ENCODE data around the gene GOLGA8B.

Gene GOLGA8B

GRCh38 chr15:34618073-34618472, 34.6 kb upstream of the GOLGA8B start:
- Histone ChIP-seq H3K9ac (ENCODE audit: insufficient read length) (no peak overlapping the region), H3K36me3 (ENCODE audit: insufficient read depth, low read length) (no peaks in the 10 kb centered on the region)
- TF ChIP-seq POLR2AphosphoS5 (IDR thresholded peaks at IDR 0.05; ENCODE audit: borderline replicate concordance, low read depth, low read length) (no peak), FOXP2 (optimal IDR thresholded peaks at IDR 0.05; ENCODE audit: control extremely low read depth, extremely low read length, insufficient read depth) (no peak), EZH2 (IDR thresholded peaks at IDR 0.05) (no peak)

GRCh38 chr15:34616613-34617012, 33.2 kb upstream of the GOLGA8B start:
- no peak for DNase-seq (ENCODE audit: low read depth, low spot score)
- Histone ChIP-seq H3K27ac (no peak overlapping the region), H3K9me3 (ENCODE audit: low read depth, low read length) (no peaks in the 10 kb centered on the region), H3K4me3 (peak overlapping the region; percentile 29; the same call in 1 of the 2 replicates), H3K36me3 (ENCODE audit: insufficient read depth, low read length) (no peaks in the 10 kb centered on the region), H3K9ac (ENCODE audit: insufficient read length) (no peak overlapping the region)
- TF ChIP-seq POLR2AphosphoS5 (IDR thresholded peaks at IDR 0.05; ENCODE audit: borderline replicate concordance, low read depth, low read length) = no peak
- no peak for TF ChIP-seq EZH2 (IDR thresholded peaks at IDR 0.05)
- no peak for TF ChIP-seq FOXP2 (optimal IDR thresholded peaks at IDR 0.05; ENCODE audit: control extremely low read depth, extremely low read length, insufficient read depth)

More at GRCh38 chr15:34618073-34618472, 34.6 kb upstream of the GOLGA8B start:
- Histone ChIP-seq H3K9me3 (ENCODE audit: low read depth, low read length) (no peaks in the 10 kb centered on the region), H3K4me3 (no peak overlapping the region), H3K27ac (no peak overlapping the region)
- DNase-seq (ENCODE audit: low read depth, low spot score) = no peak

GRCh38 chr15:34613997-34614396, 30.5 kb upstream of the GOLGA8B start:
- no peak overlapping the region for H3K27ac ChIP-seq
- H3K9me3 ChIP-seq (ENCODE audit: low read depth, low read length) = no peaks in the 10 kb centered on the region
- H3K9ac ChIP-seq (ENCODE audit: insufficient read length) = no peak overlapping the region
- DNase-seq (ENCODE audit: low read depth, low spot score) = no peak
- TF ChIP-seq EZH2 (IDR thresholded peaks at IDR 0.05) (no peak), POLR2AphosphoS5 (IDR thresholded peaks at IDR 0.05; ENCODE audit: borderline replicate concordance, low read depth, low read length) (no peak), FOXP2 (optimal IDR thresholded peaks at IDR 0.05; ENCODE audit: control extremely low read depth, extremely low read length, insufficient read depth) (no peak)
- H3K36me3 ChIP-seq (ENCODE audit: insufficient read depth, low read length) = no peaks in the 10 kb centered on the region
- H3K4me3 ChIP-seq = no peak overlapping the region

DNA sequence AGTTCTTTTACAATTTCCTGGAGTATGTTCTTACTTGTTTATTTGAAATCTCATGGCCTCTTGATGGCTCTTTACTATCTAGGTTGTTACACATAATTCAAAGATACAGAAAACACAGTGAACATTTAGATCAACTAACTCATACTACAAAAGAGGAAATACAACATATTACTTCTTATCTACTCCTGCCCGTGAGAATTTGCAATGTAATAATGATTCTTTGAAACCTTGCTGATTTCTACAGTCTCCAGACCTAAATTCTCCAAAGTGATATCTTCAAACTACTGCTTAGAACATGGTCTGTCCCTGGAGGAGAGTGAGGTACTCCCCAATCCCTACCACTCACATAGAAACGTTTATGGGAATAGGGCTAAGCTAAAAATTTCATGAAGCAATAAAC, 29.9 kb upstream of the GOLGA8B start:
- TF ChIP-seq POLR2AphosphoS5 (IDR thresholded peaks at IDR 0.05; ENCODE audit: borderline replicate concordance, low read depth, low read length) (no peak), EZH2 (IDR thresholded peaks at IDR 0.05) (no peak), FOXP2 (optimal IDR thresholded peaks at IDR 0.05; ENCODE audit: control extremely low read depth, extremely low read length, insufficient read depth) (no peak)
- Histone ChIP-seq H3K9ac (ENCODE audit: insufficient read length) (no peak overlapping the region), H3K27ac (no peak overlapping the region), H3K9me3 (ENCODE audit: low read depth, low read length) (no peaks in the 10 kb centered on the region), H3K36me3 (ENCODE audit: insufficient read depth, low read length) (no peaks in the 10 kb centered on the region), H3K4me3 (no peak overlapping the region)
- no peak for DNase-seq (ENCODE audit: low read depth, low spot score)

DNA sequence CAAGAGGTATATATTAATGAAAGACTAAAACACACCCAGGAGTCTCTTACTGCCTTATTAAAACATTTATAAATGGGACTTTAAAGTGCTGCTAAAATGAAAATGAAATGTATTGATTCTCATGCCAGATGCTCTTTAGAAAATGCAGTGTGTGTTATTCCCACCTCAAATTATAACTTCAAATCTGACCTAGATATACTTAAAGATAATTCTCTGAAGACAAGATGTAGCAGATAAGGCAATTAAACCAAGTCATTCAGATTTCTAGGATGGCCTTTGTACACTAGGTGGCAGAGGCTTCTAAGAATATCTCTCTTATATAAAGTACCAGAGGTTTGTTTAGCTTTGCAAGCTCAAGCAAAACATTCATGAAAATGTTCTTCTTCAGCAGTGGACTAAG, 26.9 kb upstream of the GOLGA8B start:
- H3K9me3 ChIP-seq (ENCODE audit: low read depth, low read length) = no peaks in the 10 kb centered on the region
- no peak overlapping the region for H3K27ac ChIP-seq
- H3K4me3 ChIP-seq = no peak overlapping the region
- no peak overlapping the region for H3K9ac ChIP-seq (ENCODE audit: insufficient read length)
- H3K36me3 ChIP-seq (ENCODE audit: insufficient read depth, low read length) = no peaks in the 10 kb centered on the region
- TF ChIP-seq POLR2AphosphoS5 (IDR thresholded peaks at IDR 0.05; ENCODE audit: borderline replicate concordance, low read depth, low read length) = no peak
- TF ChIP-seq FOXP2 (optimal IDR thresholded peaks at IDR 0.05; ENCODE audit: control extremely low read depth, extremely low read length, insufficient read depth) = no peak
- no peak for TF ChIP-seq EZH2 (IDR thresholded peaks at IDR 0.05)
- DNase-seq (ENCODE audit: low read depth, low spot score) = no peak

GRCh38 chr15:34609102-34610057, 25.9 kb upstream of the GOLGA8B start:
- Histone ChIP-seq H3K36me3 (ENCODE audit: insufficient read depth, low read length) (no peaks in the 10 kb centered on the region), H3K9ac (ENCODE audit: insufficient read length) (no peak overlapping the region), H3K4me3 (no peak overlapping the region), H3K27ac (no peak overlapping the region), H3K9me3 (ENCODE audit: low read depth, low read length) (no peaks in the 10 kb centered on the region)
- TF ChIP-seq EZH2 (IDR thresholded peaks at IDR 0.05) = no peak
- DNase-seq (ENCODE audit: low read depth, low spot score) = no peak

GRCh38 chr15:34608517-34608916, 25.1 kb upstream of the GOLGA8B start:
- H3K27ac ChIP-seq = no peak overlapping the region
- H3K9me3 ChIP-seq (ENCODE audit: low read depth, low read length) = no peaks in the 10 kb centered on the region

DNA sequence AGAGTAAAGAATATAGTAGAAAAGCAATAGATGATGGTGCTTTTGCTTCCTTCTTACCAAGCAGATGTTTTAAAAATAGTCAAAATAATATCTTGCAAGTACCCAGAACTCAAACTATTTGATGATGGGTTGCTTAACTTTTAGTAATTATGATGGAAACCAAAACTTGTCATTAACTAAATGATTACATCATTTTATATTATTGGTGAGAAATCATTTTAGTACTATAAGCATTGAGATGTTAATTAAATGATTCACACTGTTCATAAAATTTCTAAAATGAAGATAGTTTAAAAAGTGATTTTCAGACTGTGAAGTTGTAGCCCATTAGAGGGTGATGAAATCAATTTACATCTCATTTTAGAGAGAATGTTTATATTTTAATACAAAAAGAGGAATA, 24.4 kb upstream of the GOLGA8B start:
- H3K9ac ChIP-seq (ENCODE audit: insufficient read length) = no peak overlapping the region
- H3K9me3 ChIP-seq (ENCODE audit: low read depth, low read length) = no peaks in the 10 kb centered on the region

More at GRCh38 chr15:34608517-34608916, 25.1 kb upstream of the GOLGA8B start:
- Histone ChIP-seq H3K36me3 (ENCODE audit: insufficient read depth, low read length) (no peaks in the 10 kb centered on the region), H3K9ac (ENCODE audit: insufficient read length) (no peak overlapping the region), H3K4me3 (no peak overlapping the region)
- no peak for TF ChIP-seq FOXP2 (optimal IDR thresholded peaks at IDR 0.05; ENCODE audit: control extremely low read depth, extremely low read length, insufficient read depth)
- no peak for TF ChIP-seq POLR2AphosphoS5 (IDR thresholded peaks at IDR 0.05; ENCODE audit: borderline replicate concordance, low read depth, low read length)
- TF ChIP-seq EZH2 (IDR thresholded peaks at IDR 0.05) = no peak
- DNase-seq (ENCODE audit: low read depth, low spot score) = no peak

More for the DNA sequence above, 24.4 kb upstream of the GOLGA8B start:
- no peak for DNase-seq (ENCODE audit: low read depth, low spot score)
- TF ChIP-seq EZH2 (IDR thresholded peaks at IDR 0.05) (no peak), POLR2AphosphoS5 (IDR thresholded peaks at IDR 0.05; ENCODE audit: borderline replicate concordance, low read depth, low read length) (no peak), FOXP2 (optimal IDR thresholded peaks at IDR 0.05; ENCODE audit: control extremely low read depth, extremely low read length, insufficient read depth) (no peak)
- Histone ChIP-seq H3K36me3 (ENCODE audit: insufficient read depth, low read length) (no peaks in the 10 kb centered on the region), H3K4me3 (no peak overlapping the region), H3K27ac (no peak overlapping the region)

Data from SK-N-MC (cell line).